SU-DHL-6 (cell line): ENCODE results near the gene MEN1.

Experiments
- EZH2phosphoT487 ChIP-seq: fragments of 200-600 bp; sonication (generic), shearing (Covaris generic); conservative IDR thresholded peaks from 2 replicates; pipeline ENCODE4 v1.6.1; 2018; ENCODE audit warnings: mild to moderate bottlenecking, antibody characterized with exemption, low read length, moderate library complexity, mixed read lengths
- TF ChIP-seq, protein P1 (sequence below): fragments of 200-600 bp; sonication (generic); IDR thresholded peaks from one replicate; pipeline ENCODE4 v1.5.1; 2017; ENCODE audit warnings: antibody characterized with exemption, mild to moderate bottlenecking, low read length, moderate library complexity; ENCODE audit not compliant: insufficient read depth, poor library complexity, severe bottlenecking

DNA sequence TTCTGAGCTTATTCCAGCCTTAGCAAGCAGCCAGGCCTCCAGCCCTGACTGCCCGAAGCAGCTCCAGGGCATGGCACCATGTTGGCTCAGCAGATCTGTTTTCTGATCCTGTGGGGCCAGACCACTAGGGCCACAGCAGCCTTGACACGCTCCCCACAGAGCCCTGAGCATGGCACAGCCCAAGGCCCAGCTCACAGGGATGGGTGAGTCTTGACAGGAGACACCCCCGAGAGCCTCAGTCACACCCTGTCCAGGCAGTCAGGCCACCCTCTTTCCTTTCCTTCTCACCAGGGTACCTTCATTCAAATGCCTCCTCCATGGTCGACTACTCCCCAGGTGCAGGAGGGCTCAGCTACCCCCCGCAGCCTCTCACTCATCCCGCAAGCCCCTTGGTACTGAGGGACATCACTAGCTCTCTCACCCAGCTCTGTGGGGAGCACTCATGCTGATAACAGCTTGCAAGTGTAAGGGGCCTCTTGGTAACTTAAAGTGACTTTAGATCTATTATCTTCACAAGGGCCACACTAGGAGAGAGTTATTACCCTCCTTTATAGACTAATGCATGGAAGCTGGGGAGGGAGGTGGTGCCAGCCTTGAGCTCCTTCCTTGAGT, 38.0 kb upstream of the MEN1 start:
- TF ChIP-seq, protein P1, sequence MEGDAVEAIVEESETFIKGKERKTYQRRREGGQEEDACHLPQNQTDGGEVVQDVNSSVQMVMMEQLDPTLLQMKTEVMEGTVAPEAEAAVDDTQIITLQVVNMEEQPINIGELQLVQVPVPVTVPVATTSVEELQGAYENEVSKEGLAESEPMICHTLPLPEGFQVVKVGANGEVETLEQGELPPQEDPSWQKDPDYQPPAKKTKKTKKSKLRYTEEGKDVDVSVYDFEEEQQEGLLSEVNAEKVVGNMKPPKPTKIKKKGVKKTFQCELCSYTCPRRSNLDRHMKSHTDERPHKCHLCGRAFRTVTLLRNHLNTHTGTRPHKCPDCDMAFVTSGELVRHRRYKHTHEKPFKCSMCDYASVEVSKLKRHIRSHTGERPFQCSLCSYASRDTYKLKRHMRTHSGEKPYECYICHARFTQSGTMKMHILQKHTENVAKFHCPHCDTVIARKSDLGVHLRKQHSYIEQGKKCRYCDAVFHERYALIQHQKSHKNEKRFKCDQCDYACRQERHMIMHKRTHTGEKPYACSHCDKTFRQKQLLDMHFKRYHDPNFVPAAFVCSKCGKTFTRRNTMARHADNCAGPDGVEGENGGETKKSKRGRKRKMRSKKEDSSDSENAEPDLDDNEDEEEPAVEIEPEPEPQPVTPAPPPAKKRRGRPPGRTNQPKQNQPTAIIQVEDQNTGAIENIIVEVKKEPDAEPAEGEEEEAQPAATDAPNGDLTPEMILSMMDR = no peak
- no peak for TF ChIP-seq EZH2phosphoT487
